GM23248 (cell line): ENCODE results near the gene E2F3. TPM values are rescaled to one million over a fixed set of nuclear protein-coding genes. Genes with fewer than 3 reads are reported as not detected.

Experiments
- DNase-seq: peaks from one replicate; pipeline ENCODE4 v3.0.0-alpha.2; 2015
- H2AFZ ChIP-seq: fragments of 200-600 bp; sonication (generic); 2 replicates; pipeline ENCODE4 v1.6.1; 2016; ENCODE audit warnings: antibody characterized with exemption
- H3F3A ChIP-seq: fragments of 200-600 bp; sonication (generic); 2 replicates; pipeline ENCODE4 v1.6.1; 2016; ENCODE audit warnings: mild to moderate bottlenecking, antibody characterized with exemption, mixed run types; ENCODE audit not compliant: insufficient read depth
- H3K27ac ChIP-seq: fragments of 200-600 bp; sonication (generic); 2 replicates; pipeline ENCODE4 v1.5.1; 2016; ENCODE audit warnings: mild to moderate bottlenecking
- H3K27me3 ChIP-seq: fragments of 200-600 bp; sonication (generic); replicated peaks from 2 replicates; pipeline ENCODE4 v1.6.1; 2016; ENCODE audit warnings: mild to moderate bottlenecking; ENCODE audit not compliant: insufficient read depth
- H3K36me3 ChIP-seq: fragments of 200-600 bp; sonication (generic); 2 replicates; pipeline ENCODE4 v1.6.1; 2016; ENCODE audit warnings: low read depth, mild to moderate bottlenecking
- H3K4me1 ChIP-seq: fragments of 200-600 bp; sonication (generic); 2 replicates; pipeline ENCODE4 v1.6.1; 2016; ENCODE audit warnings: mild to moderate bottlenecking; ENCODE audit not compliant: insufficient read depth
- H3K4me2 ChIP-seq: fragments of 200-600 bp; sonication (generic); one replicate; pipeline ENCODE4 v1.6.1; 2016; ENCODE audit warnings: mild to moderate bottlenecking; ENCODE audit not compliant: unreplicated experiment
- H3K4me3 ChIP-seq: fragments of 200-600 bp; sonication (generic); 2 replicates; pipeline ENCODE4 v1.5.1; 2016; ENCODE audit warnings: mild to moderate bottlenecking
- H3K79me2 ChIP-seq: fragments of 200-600 bp; sonication (generic); 2 replicates; pipeline ENCODE4 v1.6.1; 2016; ENCODE audit warnings: mild to moderate bottlenecking; ENCODE audit not compliant: insufficient read depth
- H3K9ac ChIP-seq: fragments of 200-600 bp; sonication (generic); 2 replicates; pipeline ENCODE4 v1.6.1; 2016; ENCODE audit warnings: mild to moderate bottlenecking
- H3K9me2 ChIP-seq: fragments of 200-600 bp; sonication (generic); 2 replicates; pipeline ENCODE4 v1.6.1; 2016; ENCODE audit warnings: mixed run types, mild to moderate bottlenecking, moderate library complexity; ENCODE audit not compliant: insufficient read depth
- H3K9me3 ChIP-seq: fragments of 200-600 bp; sonication (generic); one replicate; pipeline ENCODE4 v1.6.1; 2017; ENCODE audit warnings: low read depth
- H4K20me1 ChIP-seq: fragments of 200-600 bp; sonication (generic); 2 replicates; pipeline ENCODE4 v1.6.0; 2016; ENCODE audit not compliant: insufficient read depth
- EZH2 ChIP-seq: fragments of 200-600 bp; sonication (generic); IDR thresholded peaks from 2 replicates; pipeline ENCODE4 v1.6.1; 2018; ENCODE audit warnings: antibody characterized with exemption, mild to moderate bottlenecking; ENCODE audit not compliant: insufficient read depth, poor library complexity, severe bottlenecking
- EZH2phosphoT487 ChIP-seq: fragments of 200-600 bp; sonication (generic); IDR thresholded peaks from 2 replicates; pipeline ENCODE4 v1.6.1; 2018; ENCODE audit warnings: antibody characterized with exemption, moderate library complexity, mild to moderate bottlenecking, low read depth; ENCODE audit not compliant: insufficient read depth
- WGBS, 2 experiments: methylation state at CpG; one replicate each; pipeline ENCODE4 v1.1.6; 2015 to 2017; ENCODE audit warnings: low lambda C conversion rate in 2 of 2, low coverage in 1 of 2; ENCODE audit errors: missing lambda C conversion rate in 2 of 2; 5-methylcytosine and 5-hydroxymethylcytosine counted together
- in situ Hi-C: fragments of 300-500 bp; cut with MboI; formaldehyde crosslinking; loops from 2 replicates; pipeline ENCODE4 v1.15.0; 2020
- polyA plus RNA-seq: library from polyadenylated mRNA; unstranded; fragments of >200 nt; fragmentation: Nextera tagmentation; extraction: Ambion mirVana; gene quantifications from 2 replicates; pipeline ENCODE4 v1.2.1, GENCODE V29; 2016
- total RNA-seq: library from RNA; depleted of rRNA; stranded (reverse); fragments of >200 nt; shearing (Covaris generic); gene quantifications from 2 replicates; pipeline ENCODE4 v1.2.3, GENCODE V29; 2014

Gene E2F3
- total and polyA plus RNA-seq, 2 experiments from 2014 or later = 4.1 to 7.0 TPM

GRCh38 chr6:20487669-20488375 is 86.1 kb downstream of the E2F3 start:
- H3K36me3 ChIP-seq = peaks cover 66% of the 10 kb centered on the region

GRCh38 chr6:20490591-20490990 is 88.9 kb downstream of the E2F3 start:
- Histone ChIP-seq H2AFZ (no peak overlapping the region), H3K36me3 (peaks cover 48% of the 10 kb centered on the region), H3K4me2 (no peak overlapping the region), H3K4me1 (no peaks in the 10 kb centered on the region), H3K9ac (no peak overlapping the region), H3K9me2 (no peaks in the 10 kb centered on the region), H3K27ac (no peak overlapping the region), H3F3A (peaks cover 1% of the 10 kb centered on the region; the same call in 1 of the 2 replicates), H3K27me3 (no peaks in the 10 kb centered on the region), H3K9me3 (no peaks in the 10 kb centered on the region), H4K20me1 (no peaks in the 10 kb centered on the region), H3K4me3 (no peak overlapping the region), H3K79me2 (peaks cover 13% of the 10 kb centered on the region; the same call in 1 of the 2 replicates)
- DNase-seq = no peak
- in situ Hi-C loops = no loop called here
- 97 to 98% methylated on average over 6 of the region's 6 CpGs for WGBS, 2 experiments
- TF ChIP-seq EZH2 (no peak), EZH2phosphoT487 (no peak)

More at GRCh38 chr6:20487669-20488375, 86.1 kb downstream of the E2F3 start:
- Histone ChIP-seq H3K27me3 (no peaks in the 10 kb centered on the region), H3K4me1 (no peaks in the 10 kb centered on the region), H3K4me2 (no peak overlapping the region), H3K9me3 (no peaks in the 10 kb centered on the region), H3K9me2 (no peaks in the 10 kb centered on the region), H3F3A (no peaks in the 10 kb centered on the region; the same call in 1 of the 2 replicates), H3K4me3 (no peak overlapping the region), H3K27ac (no peak overlapping the region), H3K79me2 (peaks cover 13% of the 10 kb centered on the region; the same call in 1 of the 2 replicates), H3K9ac (no peak overlapping the region), H4K20me1 (no peaks in the 10 kb centered on the region), H2AFZ (no peak overlapping the region)
- no peak for TF ChIP-seq EZH2
- no peak for TF ChIP-seq EZH2phosphoT487
- WGBS, 2 experiments = 95 to 98% methylated on average over 6 of the region's 6 CpGs
- no peak for DNase-seq
- in situ Hi-C loops = no loop called here

GRCh38 chr6:20492099-20492498 is 90.4 kb downstream of the E2F3 start:
- H3F3A ChIP-seq = peaks cover 15% of the 10 kb centered on the region
- H3K9me2 ChIP-seq = no peaks in the 10 kb centered on the region
- no peaks in the 10 kb centered on the region for H3K9me3 ChIP-seq
- peaks cover 35% of the 10 kb centered on the region for H3K36me3 ChIP-seq
- in situ Hi-C loops = no loop called here
- H3K4me2 ChIP-seq = no peak overlapping the region
- H3K4me3 ChIP-seq = no peak overlapping the region
- peaks cover 8% of the 10 kb centered on the region; the same call in 1 of the 2 replicates for H3K79me2 ChIP-seq
- H3K9ac ChIP-seq = no peak overlapping the region
- no peak overlapping the region for H3K27ac ChIP-seq
- H3K27me3 ChIP-seq = no peaks in the 10 kb centered on the region
- 90 to 97% methylated on average over 2 of the region's 2 CpGs for WGBS, 2 experiments
- H2AFZ ChIP-seq = no peak overlapping the region
- no peaks in the 10 kb centered on the region for H4K20me1 ChIP-seq
- TF ChIP-seq EZH2phosphoT487 (no peak), EZH2 (no peak)
- H3K4me1 ChIP-seq = peaks cover 2% of the 10 kb centered on the region; the same call in 1 of the 2 replicates
- DNase-seq = no peak

GRCh38 chr6:20497216-20498040 is 95.7 kb downstream of the E2F3 start:
- peak; percentile 73 for DNase-seq
- no peak overlapping the region for H3K4me2 ChIP-seq

More at GRCh38 chr6:20497216-20498040, 95.7 kb downstream of the E2F3 start:
- peaks cover 12% of the 10 kb centered on the region; the same call in 1 of the 2 replicates for H3K4me1 ChIP-seq
- no peaks in the 10 kb centered on the region for H3K27me3 ChIP-seq
- in situ Hi-C loops = no loop called here
- H3K9me2 ChIP-seq = no peaks in the 10 kb centered on the region
- no peaks in the 10 kb centered on the region; the same call in 1 of the 2 replicates for H3K36me3 ChIP-seq
- TF ChIP-seq EZH2phosphoT487 (no peak), EZH2 (no peak)
- H3K9me3 ChIP-seq = no peaks in the 10 kb centered on the region
- H2AFZ ChIP-seq = no peak overlapping the region
- 61 to 64% methylated on average over 8 of the region's 8 CpGs for WGBS, 2 experiments
- no peaks in the 10 kb centered on the region for H4K20me1 ChIP-seq
- H3K4me3 ChIP-seq = no peak overlapping the region
- H3K9ac ChIP-seq = no peak overlapping the region
- peaks cover 37% of the 10 kb centered on the region for H3F3A ChIP-seq
- no peak overlapping the region for H3K27ac ChIP-seq
- no peaks in the 10 kb centered on the region for H3K79me2 ChIP-seq
